ENCODE measurements around the gene PRSS23.
"Not testable (repeated sequence)": the region's sequence is repeated elsewhere in the genome, so short reads cannot be mapped to it uniquely, and the experiment has no call there.

PRSS23 gene

GRCh38 chr11:86815726-86816125 lies 15.4 kb downstream of the PRSS23 start:
- DNase-seq, result no peak

GRCh38 chr11:86816251-86816726 lies 15.9 kb downstream of the PRSS23 start:
- no peak for DNase-seq

- no peak for DNase-seq
Observed at GRCh38 chr11:86818462-86819192, 18.3 kb downstream of the PRSS23 start.

- not testable (repeated sequence) for DNase-seq
Observed at GRCh38 chr11:86824139-86824538, 23.8 kb downstream of the PRSS23 start.

- not testable (repeated sequence) for DNase-seq
Observed at GRCh38 chr11:86834376-86834775, 34.0 kb downstream of the PRSS23 start.

GRCh38 chr11:86844762-86845508 lies 44.6 kb downstream of the PRSS23 start:
- not testable (repeated sequence) for DNase-seq

GRCh38 chr11:86848132-86848531 lies 47.8 kb downstream of the PRSS23 start:
- no peak for DNase-seq

GRCh38 chr11:86849679-86850078 lies 49.3 kb downstream of the PRSS23 start:
- DNase-seq, result no peak
